Thyroid gland (tissue), 4 donors: ENCODE data around the gene PSD4.

Source experiments
- CTCF ChIP-seq, 6 experiments: fragments of 200-600 bp in 3 of 6; fragments of 450-650 bp in 3 of 6; sonication (generic) in 3 of 6; IDR thresholded peaks; one replicate each; pipeline ENCODE4 v1.5.1; 2016 to 2019; ENCODE audit warnings: antibody characterized with exemption in 6 of 6, mild to moderate bottlenecking in 2 of 6, inconsistent platforms in 1 of 6, moderate library complexity in 1 of 6
- POLR2A ChIP-seq, 2 donors: fragments of 450-650 bp; IDR thresholded peaks; one replicate each; pipeline ENCODE4 v1.6.1; 2017; ENCODE audit warnings: antibody characterized with exemption in 2 of 2, mild to moderate bottlenecking in 2 of 2, moderate library complexity in 1 of 2

DNA sequence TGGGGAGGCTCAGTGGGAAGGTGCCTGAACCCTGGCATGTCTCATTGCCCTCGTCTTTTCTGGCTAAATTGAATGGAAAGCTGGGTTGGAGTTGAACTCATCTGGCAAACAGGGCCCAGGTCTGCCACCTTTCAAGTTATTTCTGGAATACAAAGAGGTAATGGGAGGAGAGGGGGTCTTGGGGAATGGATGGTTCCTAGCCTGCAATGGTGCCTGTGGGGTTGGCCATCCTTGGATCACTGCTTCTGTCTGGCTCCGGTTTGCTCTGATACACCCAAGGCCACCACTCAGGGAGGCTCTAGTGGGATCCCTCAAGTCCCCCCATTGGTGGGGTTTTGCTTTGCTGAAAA lies 45.3 kb downstream of the PSD4 start:
- TF ChIP-seq CTCF (IDR thresholded peaks at IDR 0.05), result no peak
- TF ChIP-seq POLR2A (IDR thresholded peaks at IDR 0.05), result no peak
